ENCODE data around the gene TRMT2B. TPM values are rescaled to one million over a fixed set of nuclear protein-coding genes. Genes with fewer than 3 reads are reported as not detected.

TRMT2B gene
- total RNA-seq, 1 donor from 2014 or later: 10.3 TPM

- no peak for DNase-seq (ENCODE audit: extremely low spot score in 2 of 2)
- H3K36me3 ChIP-seq: no peaks in the 10 kb centered on the region
- TF ChIP-seq, protein P1, sequence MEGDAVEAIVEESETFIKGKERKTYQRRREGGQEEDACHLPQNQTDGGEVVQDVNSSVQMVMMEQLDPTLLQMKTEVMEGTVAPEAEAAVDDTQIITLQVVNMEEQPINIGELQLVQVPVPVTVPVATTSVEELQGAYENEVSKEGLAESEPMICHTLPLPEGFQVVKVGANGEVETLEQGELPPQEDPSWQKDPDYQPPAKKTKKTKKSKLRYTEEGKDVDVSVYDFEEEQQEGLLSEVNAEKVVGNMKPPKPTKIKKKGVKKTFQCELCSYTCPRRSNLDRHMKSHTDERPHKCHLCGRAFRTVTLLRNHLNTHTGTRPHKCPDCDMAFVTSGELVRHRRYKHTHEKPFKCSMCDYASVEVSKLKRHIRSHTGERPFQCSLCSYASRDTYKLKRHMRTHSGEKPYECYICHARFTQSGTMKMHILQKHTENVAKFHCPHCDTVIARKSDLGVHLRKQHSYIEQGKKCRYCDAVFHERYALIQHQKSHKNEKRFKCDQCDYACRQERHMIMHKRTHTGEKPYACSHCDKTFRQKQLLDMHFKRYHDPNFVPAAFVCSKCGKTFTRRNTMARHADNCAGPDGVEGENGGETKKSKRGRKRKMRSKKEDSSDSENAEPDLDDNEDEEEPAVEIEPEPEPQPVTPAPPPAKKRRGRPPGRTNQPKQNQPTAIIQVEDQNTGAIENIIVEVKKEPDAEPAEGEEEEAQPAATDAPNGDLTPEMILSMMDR (IDR thresholded peaks at IDR 0.05): no peak
- no peak for TF ChIP-seq POLR2A (IDR thresholded peaks at IDR 0.05)
- TF ChIP-seq POLR2AphosphoS5 (IDR thresholded peaks at IDR 0.05; ENCODE audit: insufficient read depth in 1 of 2, low read depth in 1 of 2): no peak
- H3K9me3 ChIP-seq: no peaks in the 10 kb centered on the region
- H3K27me3 ChIP-seq: no peaks in the 10 kb centered on the region
- intact Hi-C loops (cut with DNase I): no loop called here
- no peaks in the 10 kb centered on the region for H3K4me1 ChIP-seq
- no peak overlapping the region for H3K27ac ChIP-seq
- no peak overlapping the region for H3K4me3 ChIP-seq
Measured at GRCh38 chrX:100975212-100975611, 76.7 kb downstream of the TRMT2B start.

DNA sequence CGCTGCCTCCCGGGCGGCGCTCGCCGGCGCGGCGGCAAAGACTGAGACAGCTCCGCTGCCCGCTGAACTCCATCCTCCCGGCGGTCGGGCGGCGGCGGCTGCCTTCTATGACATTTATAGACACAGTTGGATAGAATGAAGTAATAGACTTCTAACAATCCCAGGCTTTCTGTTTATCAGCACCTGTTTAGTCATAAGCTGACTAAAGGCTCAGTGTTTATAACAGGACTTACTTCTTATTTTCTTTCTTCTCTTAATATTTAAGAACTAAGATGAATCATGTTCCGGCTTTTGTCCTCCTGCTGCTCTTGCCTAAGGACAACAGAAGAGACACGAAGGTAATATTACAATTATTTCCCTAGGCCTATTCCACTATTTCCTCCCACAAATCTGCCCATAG lies 78.5 kb downstream of the TRMT2B start:
- intact Hi-C loops (cut with DNase I): no loop called here

DNA sequence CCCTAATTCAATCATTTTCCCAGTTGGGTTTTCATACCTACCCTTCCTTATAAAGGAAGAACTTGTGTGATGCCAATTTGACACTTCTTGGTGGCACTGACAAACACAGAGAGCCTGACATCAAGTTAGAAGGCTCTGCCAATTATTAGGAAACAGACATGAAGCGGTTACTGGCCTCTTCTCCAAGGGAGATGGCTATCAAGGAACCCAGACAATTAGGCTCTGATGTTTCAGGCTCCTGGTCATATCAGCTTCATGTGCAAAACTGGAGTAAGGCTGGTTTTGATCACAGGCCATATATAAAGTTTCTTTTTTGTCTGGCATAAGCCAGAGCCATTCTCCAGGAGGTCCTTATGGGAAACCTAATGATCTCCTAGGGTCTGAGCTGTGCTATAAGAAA lies 82.0 kb downstream of the TRMT2B start:
- intact Hi-C loops (cut with DNase I): no loop called here
- Histone ChIP-seq H3K4me3 (no peak overlapping the region), H3K4me1 (no peaks in the 10 kb centered on the region), H3K27me3 (no peaks in the 10 kb centered on the region), H3K27ac (no peak overlapping the region), H3K36me3 (no peaks in the 10 kb centered on the region), H3K9me3 (no peaks in the 10 kb centered on the region)
- DNase-seq (ENCODE audit: extremely low spot score in 2 of 2): no peak
- TF ChIP-seq, protein P1 (IDR thresholded peaks at IDR 0.05): no peak
- TF ChIP-seq POLR2AphosphoS5 (IDR thresholded peaks at IDR 0.05; ENCODE audit: insufficient read depth in 1 of 2, low read depth in 1 of 2): no peak
- TF ChIP-seq POLR2A (IDR thresholded peaks at IDR 0.05): no peak

More for the DNA sequence above, 78.5 kb downstream of the TRMT2B start:
- TF ChIP-seq, protein P1 (IDR thresholded peaks at IDR 0.05): no peak
- TF ChIP-seq POLR2AphosphoS5 (IDR thresholded peaks at IDR 0.05; ENCODE audit: insufficient read depth in 1 of 2, low read depth in 1 of 2) (no peak), POLR2A (IDR thresholded peaks at IDR 0.05) (no peak)
- no peak for DNase-seq (ENCODE audit: extremely low spot score in 2 of 2)
- Histone ChIP-seq H3K36me3 (no peaks in the 10 kb centered on the region), H3K9me3 (no peaks in the 10 kb centered on the region), H3K4me3 (no peak overlapping the region), H3K27ac (no peak overlapping the region), H3K4me1 (no peaks in the 10 kb centered on the region), H3K27me3 (no peaks in the 10 kb centered on the region)

DNA sequence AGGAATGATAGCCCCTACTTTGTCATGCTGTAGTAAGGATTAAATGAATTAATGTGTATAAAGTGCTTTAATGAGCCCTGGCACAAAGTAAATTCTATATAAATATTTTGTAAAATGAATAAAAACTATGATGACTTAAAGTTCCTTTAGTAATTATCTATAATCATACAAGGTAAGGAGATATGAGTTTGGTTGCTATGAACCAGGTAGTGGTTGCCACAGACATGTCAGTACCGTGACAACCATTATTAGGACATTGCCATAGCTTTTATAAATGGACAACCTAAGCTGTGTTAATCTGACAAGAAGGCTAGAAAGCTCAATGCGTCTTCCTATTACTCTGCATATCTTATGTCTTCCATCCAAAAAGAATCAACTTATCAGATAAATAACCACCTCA lies 82.5 kb downstream of the TRMT2B start, which contains the start of gene ARL13A:
ARL13A (plus strand) TSS at position 301 of the 400 bp plus-strand sequence. CDS start 3,982 bp downstream, outside the sequence.
- no peak within 1 kb of the TSS for H3K27ac ChIP-seq
- H3K36me3 ChIP-seq: no peaks in the 10 kb centered on the region
- no peaks in the 10 kb centered on the region for H3K4me1 ChIP-seq
- intact Hi-C loops (cut with DNase I): no loop called here
- no peak for TF ChIP-seq POLR2AphosphoS5 (IDR thresholded peaks at IDR 0.05; ENCODE audit: insufficient read depth in 1 of 2, low read depth in 1 of 2)
- TF ChIP-seq POLR2A (IDR thresholded peaks at IDR 0.05): no peak
- TF ChIP-seq, protein P1 (IDR thresholded peaks at IDR 0.05): no peak
- DNase-seq (ENCODE audit: extremely low spot score in 2 of 2): no peak
- H3K4me3 ChIP-seq: no peak within 1 kb of the TSS
- H3K9me3 ChIP-seq: no peaks in the 10 kb centered on the region
- H3K27me3 ChIP-seq: no peaks in the 10 kb centered on the region

- intact Hi-C loops (cut with DNase I): no loop called here
- no peaks in the 10 kb centered on the region for H3K4me1 ChIP-seq
Measured at GRCh38 chrX:100964362-100964761, 87.5 kb downstream of the TRMT2B start.

More at GRCh38 chrX:100964362-100964761, 87.5 kb downstream of the TRMT2B start:
- no peaks in the 10 kb centered on the region for H3K36me3 ChIP-seq
- H3K9me3 ChIP-seq: no peaks in the 10 kb centered on the region
- TF ChIP-seq POLR2AphosphoS5 (IDR thresholded peaks at IDR 0.05; ENCODE audit: insufficient read depth in 1 of 2, low read depth in 1 of 2) (no peak), POLR2A (IDR thresholded peaks at IDR 0.05) (no peak)
- TF ChIP-seq, protein P1 (IDR thresholded peaks at IDR 0.05): no peak
- no peak overlapping the region for H3K4me3 ChIP-seq
- H3K27ac ChIP-seq: no peak overlapping the region
- no peak for DNase-seq (ENCODE audit: extremely low spot score in 2 of 2)
- H3K27me3 ChIP-seq: no peaks in the 10 kb centered on the region

Data from vagina (tissue), 2 donors.